Hepatocyte (in vitro differentiated cells): Measurements from ENCODE around the gene BTG1.

Experiments used
- CTCF ChIP-seq: fragments of 200-600 bp; sonication (generic); IDR thresholded peaks from 2 replicates; pipeline ENCODE4 v1.5.1; 2016; ENCODE audit warnings: antibody characterized with exemption, mild to moderate bottlenecking; ENCODE audit not compliant: poor library complexity
- EZH2phosphoT487 ChIP-seq: fragments of 200-600 bp; sonication (generic); IDR thresholded peaks from one replicate; pipeline ENCODE4 v1.6.1; 2018; ENCODE audit warnings: antibody characterized with exemption, mild to moderate bottlenecking, low read depth, moderate library complexity; ENCODE audit not compliant: unreplicated experiment, severe bottlenecking

DNA sequence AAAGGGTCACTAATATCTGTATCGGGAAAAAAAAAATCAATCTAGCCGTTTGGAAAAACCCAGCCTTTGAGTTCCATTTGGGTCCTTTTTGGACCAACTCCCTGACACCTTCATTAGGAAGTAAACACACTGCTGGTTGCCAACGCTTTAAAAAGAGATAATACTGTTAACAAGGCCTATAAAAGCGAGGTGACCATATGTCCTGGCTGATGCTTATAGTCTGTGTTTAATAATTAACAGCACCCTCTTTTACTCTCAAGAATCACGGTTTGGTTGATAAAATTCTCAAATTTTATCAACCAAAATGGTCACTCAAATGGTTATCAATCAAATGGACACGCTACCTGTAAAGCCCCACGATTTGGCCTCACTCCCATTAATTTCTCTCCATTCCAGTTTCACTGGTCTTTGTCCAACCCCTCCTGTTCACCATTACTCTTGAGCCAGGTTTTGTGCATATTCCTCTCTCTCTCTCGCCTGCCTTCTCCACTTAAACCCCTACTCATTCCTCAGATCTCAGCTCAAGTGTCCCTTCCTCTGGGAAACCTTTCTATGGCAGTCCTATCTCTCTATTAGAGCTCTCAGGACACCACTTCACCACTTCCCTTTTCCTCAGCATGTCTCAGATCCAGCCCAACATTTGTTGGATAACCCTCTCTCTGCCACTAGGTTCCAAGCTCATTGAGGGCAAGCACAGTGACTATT is 9.5 kb downstream of the BTG1 start:
- no peak for TF ChIP-seq CTCF
- no peak for TF ChIP-seq EZH2phosphoT487
